ENCODE measurements around the gene CDH4.

- TF ChIP-seq CTCF (IDR thresholded peaks at IDR 0.05): no peak
- TF ChIP-seq ZFX (IDR thresholded peaks at IDR 0.05; ENCODE audit: borderline replicate concordance): no peak
Observed at GRCh38 chr20:61976644-61977418, 724.8 kb downstream of the CDH4 start.
